HG03280 (cell line): Measurements from ENCODE around the gene VPS37B.

Experiments
- ATAC-seq: cut with Tn5 transposase; IDR thresholded peaks from one replicate; pipeline ENCODE4 v1.9.1; 2021; ENCODE audit warnings: mild to moderate bottlenecking, moderate library complexity; ENCODE audit not compliant: unreplicated experiment

VPS37B gene

GRCh38 chr12:122842505-122843405 is 53.2 kb downstream of the VPS37B start:
- ATAC-seq, result no peak

GRCh38 chr12:122841544-122842321 is 54.2 kb downstream of the VPS37B start:
- no peak for ATAC-seq

- ATAC-seq, result no peak
Observed at GRCh38 chr12:122840580-122841513, 55.1 kb downstream of the VPS37B start.

- no peak for ATAC-seq
Observed at GRCh38 chr12:122839907-122840554, 55.9 kb downstream of the VPS37B start.

- ATAC-seq, result no peak
Observed at GRCh38 chr12:122838841-122839240, 57.1 kb downstream of the VPS37B start.

GRCh38 chr12:122837306-122838265 is 58.3 kb downstream of the VPS37B start:
- no peak for ATAC-seq

GRCh38 chr12:122836027-122836921 is 59.6 kb downstream of the VPS37B start:
- ATAC-seq, result peak; percentile 44

GRCh38 chr12:122835750-122836026 is 60.2 kb downstream of the VPS37B start:
- ATAC-seq, result peak; percentile 40

- ATAC-seq, result peak; percentile 44
Observed at GRCh38 chr12:122834921-122835749, 60.8 kb downstream of the VPS37B start, which contains the start of gene HIP1R. Gene HIP1R (plus strand): TSS chr12:122835457. CDS start chr12:122835551, 94 bp downstream.

GRCh38 chr12:122834104-122834920 is 61.6 kb downstream of the VPS37B start:
- ATAC-seq, result no peak

GRCh38 chr12:122830517-122831214 is 65.3 kb downstream of the VPS37B start:
- no peak for ATAC-seq

GRCh38 chr12:122827258-122827657 is 68.7 kb downstream of the VPS37B start:
- ATAC-seq, result no peak

- ATAC-seq, result no peak
Observed at GRCh38 chr12:122825773-122826724, 69.9 kb downstream of the VPS37B start.

GRCh38 chr12:122823429-122823828 is 72.5 kb downstream of the VPS37B start:
- no peak for ATAC-seq

GRCh38 chr12:122820838-122821271 is 75.1 kb downstream of the VPS37B start:
- ATAC-seq, result peak; percentile 48
